HG03571 (cell line): Measurements from ENCODE around the gene RNF187.

Experiments used
- ATAC-seq: cut with Tn5 transposase; IDR thresholded peaks from one replicate; pipeline ENCODE4 v1.9.1; 2021; ENCODE audit not compliant: unreplicated experiment

Gene RNF187

DNA sequence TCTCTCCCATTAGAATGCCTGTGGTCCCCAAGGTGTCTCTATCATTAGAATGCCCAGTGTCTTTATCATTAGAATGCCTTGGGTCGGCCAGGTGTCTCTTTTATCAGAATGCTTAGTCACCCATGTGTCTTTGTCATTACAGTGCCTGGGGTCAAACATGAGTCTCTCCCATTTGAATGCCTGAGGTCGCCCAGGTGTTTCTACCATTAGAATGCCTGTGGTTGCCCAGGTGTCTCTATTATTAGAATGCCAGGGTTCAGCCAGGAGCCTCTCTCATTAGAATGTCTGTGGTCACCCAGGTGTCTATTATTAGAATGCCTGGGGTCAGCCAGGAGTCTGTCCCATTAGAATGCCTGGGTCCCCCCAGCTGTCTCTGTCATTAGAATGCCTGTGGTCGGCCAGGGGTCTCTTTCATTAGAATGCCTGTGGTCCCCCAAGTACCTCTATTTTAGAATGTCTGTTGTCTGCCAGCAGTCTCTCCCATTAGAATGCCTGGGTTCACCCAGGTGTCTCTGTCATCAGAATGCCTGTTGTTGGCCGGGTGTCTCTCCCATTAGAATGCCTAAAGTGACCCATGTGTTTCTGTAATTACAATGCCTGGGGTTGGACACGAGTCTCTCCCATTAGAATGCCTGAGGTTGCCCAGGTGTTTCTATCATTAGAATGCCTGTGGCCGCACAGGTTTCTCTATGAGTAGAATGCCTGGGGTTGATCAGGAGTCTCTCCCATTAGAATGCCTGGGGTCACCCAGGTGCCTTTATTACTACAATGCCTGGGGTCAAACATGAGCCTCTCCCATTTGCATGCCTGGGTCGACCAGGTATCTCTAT lies 57.1 kb downstream of the RNF187 start:
- no peak for ATAC-seq

DNA sequence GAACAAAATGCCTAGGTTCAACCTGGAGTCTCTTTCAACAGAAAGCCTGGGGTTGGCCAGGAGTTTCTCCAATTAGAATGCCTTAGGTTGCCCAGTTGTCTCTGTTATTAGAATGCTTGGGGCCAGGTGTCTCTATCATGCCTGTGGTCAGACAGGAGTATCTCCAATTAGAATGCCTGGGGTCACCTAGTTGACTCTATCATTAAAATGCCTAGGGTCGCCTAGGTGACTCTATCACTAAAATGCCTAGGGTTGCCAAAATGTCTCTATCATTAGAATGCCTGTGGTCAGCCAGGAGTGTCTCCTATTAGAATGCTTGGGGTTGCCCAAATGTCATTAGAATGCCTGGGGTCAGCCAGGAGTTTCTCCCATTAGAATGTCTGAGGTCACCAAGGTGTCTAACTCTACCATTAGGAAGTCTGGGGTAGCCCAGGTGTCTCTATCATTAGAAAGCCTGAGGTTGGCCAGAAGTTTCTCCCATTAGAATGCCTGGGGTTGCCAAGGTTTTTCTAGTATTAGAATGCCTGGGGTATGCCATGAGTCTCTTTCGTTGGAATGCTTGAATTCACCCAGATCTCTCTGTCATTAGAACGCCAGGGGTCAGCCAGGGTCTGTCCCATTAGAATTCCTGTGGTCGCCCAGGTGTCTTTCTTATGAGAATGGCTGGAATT lies 57.9 kb downstream of the RNF187 start:
- no peak for ATAC-seq
